ENCODE data around the gene EEIG1. TPM values are rescaled to one million over a fixed set of nuclear protein-coding genes. Genes with fewer than 3 reads are reported as not detected.

EEIG1 gene
- polyA plus RNA-seq, 1 donor (not counting 4 experiments of a cell fraction or from before 2014, with no cell fraction given), result 3.7 TPM

- no peak for FAIRE-seq
- Histone ChIP-seq H3K27ac (ENCODE audit: control insufficient read depth, insufficient read depth, low read length) (no peak overlapping the region), H3K9me3 (ENCODE audit: control insufficient read depth, low read depth, low read length) (no peaks in the 10 kb centered on the region), H3K4me1 (ENCODE audit: control insufficient read depth, extremely low read depth, insufficient read depth, low read length) (peaks cover 32% of the 10 kb centered on the region), H3K27me3 (ENCODE audit: control insufficient read depth, extremely low read depth, insufficient read depth, low read length) (no peaks in the 10 kb centered on the region), H3K4me3 (ENCODE audit: control insufficient read depth in 2 of 3, extremely low read depth in 1 of 3, insufficient read depth in 2 of 3, low read depth in 1 of 3, low read length in 3 of 3) (no peak overlapping the region), H4K20me1 (ENCODE audit: control insufficient read depth, extremely low read depth, insufficient read depth, low read length) (no peaks in the 10 kb centered on the region), H2AFZ (ENCODE audit: control insufficient read depth, low read length) (no peak overlapping the region), H3K9ac (ENCODE audit: control insufficient read depth, extremely low read depth, insufficient read depth, low read length) (no peak overlapping the region), H3K36me3 (ENCODE audit: control insufficient read depth in 2 of 2, extremely low read depth in 1 of 2, insufficient read depth in 2 of 2, low read length in 2 of 2) (peaks cover 0 to 3% of the 10 kb centered on the region in 2 experiments), H3K4me2 (ENCODE audit: control insufficient read depth, extremely low read depth, insufficient read depth, low read depth, low read length) (no peak overlapping the region), H3K79me2 (ENCODE audit: control insufficient read depth, insufficient read depth, low read length) (no peaks in the 10 kb centered on the region), H3K9me1 (ENCODE audit: control insufficient read depth, extremely low read depth, insufficient read depth, low read length) (no peaks in the 10 kb centered on the region)
- TF ChIP-seq EZH2 (IDR thresholded peaks at IDR 0.05; ENCODE audit: low read length), result no peak
- TF ChIP-seq CTCF (optimal IDR thresholded peaks at IDR 0.05 in 1 of 3, IDR thresholded peaks at IDR 0.05 in 1 of 3, conservative IDR thresholded peaks at IDR 0.05 in 1 of 3; ENCODE audit: extremely low read depth in 1 of 3, insufficient read depth in 2 of 3, low read length in 3 of 3), result no peak
- DNase-seq (ENCODE audit: low read depth, low spot score), result no peak
- dilution Hi-C loops (cut with MboI; ENCODE audit: extremely low pct_ligation_motif_present, low sequenced_read_pairs), result no loop called here
Measured at GRCh38 chr9:127961613-127962155, 19.1 kb downstream of the EEIG1 start.

GRCh38 chr9:127961155-127961490 is 19.7 kb downstream of the EEIG1 start:
- dilution Hi-C loops (cut with MboI; ENCODE audit: extremely low pct_ligation_motif_present, low sequenced_read_pairs), result no loop called here
- H3K9ac ChIP-seq (ENCODE audit: control insufficient read depth, extremely low read depth, insufficient read depth, low read length), result no peak overlapping the region
- TF ChIP-seq CTCF (optimal IDR thresholded peaks at IDR 0.05 in 1 of 3, IDR thresholded peaks at IDR 0.05 in 1 of 3, conservative IDR thresholded peaks at IDR 0.05 in 1 of 3; ENCODE audit: extremely low read depth in 1 of 3, insufficient read depth in 2 of 3, low read length in 3 of 3) (no peak), EZH2 (IDR thresholded peaks at IDR 0.05; ENCODE audit: low read length) (no peak)
- no peak overlapping the region for H3K4me2 ChIP-seq (ENCODE audit: control insufficient read depth, extremely low read depth, insufficient read depth, low read depth, low read length)
- H4K20me1 ChIP-seq (ENCODE audit: control insufficient read depth, extremely low read depth, insufficient read depth, low read length), result no peaks in the 10 kb centered on the region
- peaks cover 27% of the 10 kb centered on the region for H3K4me1 ChIP-seq (ENCODE audit: control insufficient read depth, extremely low read depth, insufficient read depth, low read length)
- peak overlapping the region; percentile 44 for H3K27ac ChIP-seq (ENCODE audit: control insufficient read depth, insufficient read depth, low read length)
- FAIRE-seq (no peak), DNase-seq (ENCODE audit: low read depth, low spot score) (no peak)
- H3K27me3 ChIP-seq (ENCODE audit: control insufficient read depth, extremely low read depth, insufficient read depth, low read length), result no peaks in the 10 kb centered on the region
- H3K9me3 ChIP-seq (ENCODE audit: control insufficient read depth, low read depth, low read length), result no peaks in the 10 kb centered on the region
- no peaks in the 10 kb centered on the region for H3K9me1 ChIP-seq (ENCODE audit: control insufficient read depth, extremely low read depth, insufficient read depth, low read length)
- H3K4me3 ChIP-seq (ENCODE audit: control insufficient read depth in 2 of 3, extremely low read depth in 1 of 3, insufficient read depth in 2 of 3, low read depth in 1 of 3, low read length in 3 of 3), result no peak overlapping the region
- peaks cover 0 to 3% of the 10 kb centered on the region in 2 experiments for H3K36me3 ChIP-seq (ENCODE audit: control insufficient read depth in 2 of 2, extremely low read depth in 1 of 2, insufficient read depth in 2 of 2, low read length in 2 of 2)
- no peaks in the 10 kb centered on the region for H3K79me2 ChIP-seq (ENCODE audit: control insufficient read depth, insufficient read depth, low read length)
- no peak overlapping the region for H2AFZ ChIP-seq (ENCODE audit: control insufficient read depth, low read length)
